Spleen (tissue), 7 donors: ENCODE measurements around the gene MGMT.

Experiments used
- POLR2A ChIP-seq, 3 donors: fragments of 450-650 bp; IDR thresholded peaks; one replicate each; pipeline ENCODE4 v1.5.1; 2017; ENCODE audit warnings: antibody characterized with exemption in 3 of 3, mild to moderate bottlenecking in 1 of 3
- POLR2AphosphoS5 ChIP-seq, 3 donors: sonication (generic); formaldehyde crosslinking; IDR thresholded peaks; one replicate each; pipeline ENCODE4 v1.5.1; 2017; ENCODE audit warnings: antibody characterized with exemption in 3 of 3
- TF ChIP-seq, protein P1 (sequence below), 11 experiments: fragments of 200-600 bp in 7 of 11; fragments of 450-650 bp in 4 of 11; sonication (generic) in 4 of 11; IDR thresholded peaks in 8 of 11; conservative IDR thresholded peaks in 3 of 11; 1 replicate in 7 of 11; 2 replicates in 4 of 11; pipeline versions ENCODE4 v1.4.0 to v1.8.0; 2016 to 2021; ENCODE audit warnings: antibody characterized with exemption in 11 of 11, inconsistent platforms in 4 of 11, mild to moderate bottlenecking in 1 of 11
- donor health status: DM: no; HTN: no; CAD: no; lungs with moderate emphysema.
- donor health status: DM: no; HTN: no; CAD: no.
- donor health status: DM: no; HTN: no; CAD: no.

- TF ChIP-seq POLR2A (IDR thresholded peaks at IDR 0.05) (no peak), POLR2AphosphoS5 (IDR thresholded peaks at IDR 0.05) (no peak)
- TF ChIP-seq, protein P1, sequence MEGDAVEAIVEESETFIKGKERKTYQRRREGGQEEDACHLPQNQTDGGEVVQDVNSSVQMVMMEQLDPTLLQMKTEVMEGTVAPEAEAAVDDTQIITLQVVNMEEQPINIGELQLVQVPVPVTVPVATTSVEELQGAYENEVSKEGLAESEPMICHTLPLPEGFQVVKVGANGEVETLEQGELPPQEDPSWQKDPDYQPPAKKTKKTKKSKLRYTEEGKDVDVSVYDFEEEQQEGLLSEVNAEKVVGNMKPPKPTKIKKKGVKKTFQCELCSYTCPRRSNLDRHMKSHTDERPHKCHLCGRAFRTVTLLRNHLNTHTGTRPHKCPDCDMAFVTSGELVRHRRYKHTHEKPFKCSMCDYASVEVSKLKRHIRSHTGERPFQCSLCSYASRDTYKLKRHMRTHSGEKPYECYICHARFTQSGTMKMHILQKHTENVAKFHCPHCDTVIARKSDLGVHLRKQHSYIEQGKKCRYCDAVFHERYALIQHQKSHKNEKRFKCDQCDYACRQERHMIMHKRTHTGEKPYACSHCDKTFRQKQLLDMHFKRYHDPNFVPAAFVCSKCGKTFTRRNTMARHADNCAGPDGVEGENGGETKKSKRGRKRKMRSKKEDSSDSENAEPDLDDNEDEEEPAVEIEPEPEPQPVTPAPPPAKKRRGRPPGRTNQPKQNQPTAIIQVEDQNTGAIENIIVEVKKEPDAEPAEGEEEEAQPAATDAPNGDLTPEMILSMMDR (IDR thresholded peaks at IDR 0.05 in 8 of 11, conservative IDR thresholded peaks at IDR 0.05 in 3 of 11) = no peak
These were observed 311.5 kb downstream of the MGMT start for GRCh38 chr10:129778571-129778970.
